Liver (tissue), 9 donors: ENCODE measurements around the gene RPH3AL. TPM values are rescaled to one million over a fixed set of nuclear protein-coding genes. Genes with fewer than 3 reads are reported as not detected.
"Not testable (repeated sequence)": the region's sequence is repeated elsewhere in the genome, so short reads cannot be mapped to it uniquely, and the experiment has no call there.

ENCODE experiments used
- DNase-seq: peaks from one replicate; pipeline ENCODE4 v3.0.0-alpha.2; 2017; ENCODE audit warnings: low spot score
- H3K27ac ChIP-seq, 2 donors: one replicate each; pipeline ENCODE4 v1.7.0; 2013; ENCODE audit warnings: inconsistent platforms in 2 of 2, low read length in 2 of 2, control low read depth in 1 of 2, low read depth in 1 of 2, mild to moderate bottlenecking in 1 of 2
- H3K27me3 ChIP-seq, 4 donors: one replicate each; pipeline versions ENCODE4 v1.6.1 to v1.7.0; 2013; ENCODE audit warnings: low read length in 3 of 4, inconsistent platforms in 1 of 4, mild to moderate bottlenecking in 1 of 4, moderate library complexity in 1 of 4; ENCODE audit not compliant: control insufficient read depth in 4 of 4, insufficient read depth in 4 of 4
- H3K36me3 ChIP-seq, 4 donors: one replicate each; pipeline versions ENCODE4 v1.6.1 to v1.7.0; 2013; ENCODE audit warnings: low read length in 3 of 4, mild to moderate bottlenecking in 3 of 4, low read depth in 1 of 4, moderate library complexity in 1 of 4; ENCODE audit not compliant: control insufficient read depth in 4 of 4, insufficient read depth in 3 of 4
- H3K4me1 ChIP-seq, 4 donors: one replicate each; pipeline versions ENCODE4 v1.6.1 to v1.7.0; 2013; ENCODE audit warnings: low read length in 3 of 4, mild to moderate bottlenecking in 3 of 4, moderate library complexity in 1 of 4; ENCODE audit not compliant: control insufficient read depth in 4 of 4, insufficient read depth in 4 of 4
- H3K4me3 ChIP-seq, 3 donors: one replicate each; pipeline versions ENCODE4 v1.6.1 to v1.7.0; 2013; ENCODE audit warnings: low read length in 3 of 3, control low read depth in 1 of 3, low read depth in 1 of 3, mild to moderate bottlenecking in 1 of 3
- H3K9ac ChIP-seq, 2 donors: one replicate each; pipeline ENCODE4 v1.7.0; 2013; ENCODE audit warnings: low read length in 2 of 2, mild to moderate bottlenecking in 2 of 2, moderate library complexity in 2 of 2, control low read depth in 1 of 2, low read depth in 1 of 2
- H3K9me3 ChIP-seq, 4 donors: one replicate each; pipeline versions ENCODE4 v1.6.1 to v1.7.0; 2013; ENCODE audit warnings: low read length in 3 of 4; ENCODE audit not compliant: control insufficient read depth in 4 of 4
- EGR1 ChIP-seq, 2 donors: IDR thresholded peaks; 2 replicates each; pipeline ENCODE4 v1.6.1; 2016 to 2018; ENCODE audit warnings: antibody characterized with exemption in 2 of 2, low read depth in 2 of 2
- FOXA1 ChIP-seq: IDR thresholded peaks from 2 replicates; pipeline ENCODE4 v1.6.1; 2016; ENCODE audit warnings: antibody characterized with exemption
- FOXA2 ChIP-seq: IDR thresholded peaks from 2 replicates; pipeline ENCODE4 v1.6.1; 2016; ENCODE audit warnings: antibody characterized with exemption
- GABPA ChIP-seq, 2 donors: IDR thresholded peaks in 1 of 2; conservative IDR thresholded peaks in 1 of 2; 2 replicates each; pipeline ENCODE4 v1.6.1; 2016; ENCODE audit warnings: antibody characterized with exemption in 2 of 2, mild to moderate bottlenecking in 1 of 2, moderate library complexity in 1 of 2
- HNF4A ChIP-seq, 2 donors: conservative IDR thresholded peaks; 2 replicates each; pipeline ENCODE4 v1.6.1; 2016; ENCODE audit warnings: antibody characterized with exemption in 2 of 2, mild to moderate bottlenecking in 2 of 2
- HNF4G ChIP-seq: IDR thresholded peaks from 2 replicates; pipeline ENCODE4 v1.6.1; 2016; ENCODE audit warnings: antibody characterized with exemption
- JUND ChIP-seq, 2 donors: IDR thresholded peaks; 2 replicates each; pipeline ENCODE4 v1.6.1; 2016; ENCODE audit warnings: antibody characterized with exemption in 2 of 2
- NR2F2 ChIP-seq: IDR thresholded peaks from 2 replicates; pipeline ENCODE4 v1.6.1; 2016; ENCODE audit warnings: antibody characterized with exemption
- RAD21 ChIP-seq, 2 donors: IDR thresholded peaks; 2 replicates each; pipeline ENCODE4 v1.6.1; 2016; ENCODE audit warnings: antibody characterized with exemption in 2 of 2, mild to moderate bottlenecking in 2 of 2
- RXRA ChIP-seq, 2 donors: IDR thresholded peaks; 2 replicates each; pipeline ENCODE4 v1.6.1; 2017 to 2018; ENCODE audit warnings: antibody characterized with exemption in 2 of 2, mild to moderate bottlenecking in 1 of 2
- SP1 ChIP-seq: IDR thresholded peaks from 2 replicates; pipeline ENCODE4 v1.6.1; 2018; ENCODE audit warnings: antibody characterized with exemption, mild to moderate bottlenecking
- TAF1 ChIP-seq: conservative IDR thresholded peaks from 2 replicates; pipeline ENCODE4 v1.6.1; 2016; ENCODE audit warnings: antibody characterized with exemption, mild to moderate bottlenecking
- YY1 ChIP-seq: IDR thresholded peaks from 2 replicates; pipeline ENCODE4 v1.6.1; 2016; ENCODE audit warnings: antibody characterized with exemption, mild to moderate bottlenecking
- WGBS: extraction: QIAGEN DNeasy Blood & Tissue Kit; methylation state at CpG from one replicate; pipeline ENCODE4 v1.1.7; 2013; 5-methylcytosine and 5-hydroxymethylcytosine counted together
- polyA plus RNA-seq, 2 donors: library from polyadenylated mRNA; stranded (reverse) in 1 of 2; unstranded in 1 of 2; fragments of 200-250 nt in 1 of 2; fragments of >200 nt in 1 of 2; fragmentation: Nextera tagmentation in 1 of 2; extraction: Ambion mirVana in 1 of 2; gene quantifications; one replicate each; pipeline versions ENCODE4 v1.2.1 to v1.2.3, GENCODE V29; 2013 to 2015
- total RNA-seq, 2 donors: library from RNA; depleted of rRNA; stranded (reverse); fragments of >200 nt; gene quantifications; one replicate each; pipeline ENCODE4 v1.2.3, GENCODE V29; 2014
- TF ChIP-seq, protein P1 (sequence below): IDR thresholded peaks from 2 replicates; pipeline ENCODE4 v1.6.1; 2016; ENCODE audit warnings: antibody characterized with exemption
- TF ChIP-seq, protein P2 (sequence below): IDR thresholded peaks from 2 replicates; pipeline ENCODE4 v1.6.1; 2016; ENCODE audit warnings: antibody characterized with exemption
- donor health status: healthy.
- donor health status: healthy.
- donor health status: healthy.
- donor health status: healthy.
- donor health status: healthy.

Gene RPH3AL
- total and polyA plus RNA-seq, 4 donors: 8.5 to 52.5 (median 13.9) TPM

DNA sequence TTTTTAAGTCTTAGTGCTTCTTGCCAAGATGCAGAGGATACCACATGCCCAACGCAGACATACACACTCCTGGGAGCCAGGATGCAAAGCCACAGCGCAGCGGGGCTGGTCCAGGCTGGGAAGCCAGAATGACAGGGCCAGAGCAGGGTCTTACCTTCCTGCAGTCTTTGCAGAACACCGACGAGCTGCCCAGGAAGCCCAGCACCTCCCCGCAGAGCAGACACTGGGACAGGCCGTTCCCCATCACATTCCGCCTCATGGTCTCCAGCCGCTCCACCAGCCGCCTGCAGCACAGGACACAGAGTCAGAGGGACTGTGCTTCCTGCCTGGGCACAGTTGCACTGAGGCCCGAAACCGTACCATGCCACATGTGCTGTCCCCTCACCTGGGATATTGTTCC lies 33.3 kb downstream of the RPH3AL start:
- Histone ChIP-seq H3K36me3 (peaks cover 0 to 9% (median 7%) of the 10 kb centered on the region in 4 donors), H3K4me1 (no peaks in the 10 kb centered on the region), H3K9me3 (no peaks in the 10 kb centered on the region), H3K27ac (no peak overlapping the region), H3K9ac (no peak overlapping the region), H3K4me3 (no peak overlapping the region), H3K27me3 (no peaks in the 10 kb centered on the region)
- no peak for DNase-seq
- 97% methylated on average over 12 of the region's 12 CpGs for WGBS
- TF ChIP-seq RXRA (IDR thresholded peaks at IDR 0.05) (no peak), JUND (IDR thresholded peaks at IDR 0.05) (no peak), NR2F2 (no peak), HNF4A (conservative IDR thresholded peaks at IDR 0.05) (no peak), EGR1 (IDR thresholded peaks at IDR 0.05; ENCODE audit: low read depth in 2 of 2) (no peak), TAF1 (no peak), YY1 (no peak), GABPA (IDR thresholded peaks at IDR 0.05 in 1 of 2, conservative IDR thresholded peaks at IDR 0.05 in 1 of 2) (no peak), FOXA1 (no peak), FOXA2 (no peak), HNF4G (no peak), SP1 (no peak)
- TF ChIP-seq, protein P1, sequence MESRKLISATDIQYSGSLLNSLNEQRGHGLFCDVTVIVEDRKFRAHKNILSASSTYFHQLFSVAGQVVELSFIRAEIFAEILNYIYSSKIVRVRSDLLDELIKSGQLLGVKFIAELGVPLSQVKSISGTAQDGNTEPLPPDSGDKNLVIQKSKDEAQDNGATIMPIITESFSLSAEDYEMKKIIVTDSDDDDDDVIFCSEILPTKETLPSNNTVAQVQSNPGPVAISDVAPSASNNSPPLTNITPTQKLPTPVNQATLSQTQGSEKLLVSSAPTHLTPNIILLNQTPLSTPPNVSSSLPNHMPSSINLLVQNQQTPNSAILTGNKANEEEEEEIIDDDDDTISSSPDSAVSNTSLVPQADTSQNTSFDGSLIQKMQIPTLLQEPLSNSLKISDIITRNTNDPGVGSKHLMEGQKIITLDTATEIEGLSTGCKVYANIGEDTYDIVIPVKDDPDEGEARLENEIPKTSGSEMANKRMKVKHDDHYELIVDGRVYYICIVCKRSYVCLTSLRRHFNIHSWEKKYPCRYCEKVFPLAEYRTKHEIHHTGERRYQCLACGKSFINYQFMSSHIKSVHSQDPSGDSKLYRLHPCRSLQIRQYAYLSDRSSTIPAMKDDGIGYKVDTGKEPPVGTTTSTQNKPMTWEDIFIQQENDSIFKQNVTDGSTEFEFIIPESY: no peak
- TF ChIP-seq, protein P2, sequence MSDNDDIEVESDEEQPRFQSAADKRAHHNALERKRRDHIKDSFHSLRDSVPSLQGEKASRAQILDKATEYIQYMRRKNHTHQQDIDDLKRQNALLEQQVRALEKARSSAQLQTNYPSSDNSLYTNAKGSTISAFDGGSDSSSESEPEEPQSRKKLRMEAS: no peak

DNA sequence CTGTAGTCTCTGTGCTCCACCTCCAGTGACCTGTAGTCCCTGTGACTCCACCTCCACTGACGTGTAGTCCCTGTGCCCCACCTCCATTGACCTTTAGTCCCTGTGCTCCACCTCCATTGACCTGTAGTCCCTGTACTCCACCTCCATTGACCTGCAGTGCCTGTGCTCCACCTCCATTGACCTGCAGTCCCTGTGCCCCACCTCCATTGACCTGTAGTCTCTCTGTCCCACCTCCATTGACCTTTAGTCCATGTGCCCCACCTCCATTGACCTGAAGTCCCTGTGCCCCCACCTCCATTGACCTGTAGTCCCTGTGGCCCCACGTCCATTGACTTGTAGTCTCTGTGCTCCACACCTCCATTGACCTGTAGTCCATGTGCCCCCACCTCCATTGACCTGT lies 35.5 kb downstream of the RPH3AL start:
- not testable (repeated sequence) for H3K4me3 ChIP-seq, H3K9ac ChIP-seq, DNase-seq, H3K4me1 ChIP-seq, H3K9me3 ChIP-seq, H3K27me3 ChIP-seq
- 43% methylated on average over 2 of the region's 2 CpGs for WGBS
- Histone ChIP-seq H3K27ac (peak overlapping the region in 1 of 2 donors; percentile 13), H3K36me3 (peaks cover 0 to 13% (median 8%) of the 10 kb centered on the region in 4 donors)
- TF ChIP-seq RXRA (IDR thresholded peaks at IDR 0.05) (peak; percentile 94 to 97), HNF4A (conservative IDR thresholded peaks at IDR 0.05) (peak; percentile 80 to 81), RAD21 (IDR thresholded peaks at IDR 0.05) (peak in 1 of 2 donors; percentile 8), HNF4G (peak; percentile 54), NR2F2 (peak; percentile 96), SP1 (peak; percentile 79)

DNA sequence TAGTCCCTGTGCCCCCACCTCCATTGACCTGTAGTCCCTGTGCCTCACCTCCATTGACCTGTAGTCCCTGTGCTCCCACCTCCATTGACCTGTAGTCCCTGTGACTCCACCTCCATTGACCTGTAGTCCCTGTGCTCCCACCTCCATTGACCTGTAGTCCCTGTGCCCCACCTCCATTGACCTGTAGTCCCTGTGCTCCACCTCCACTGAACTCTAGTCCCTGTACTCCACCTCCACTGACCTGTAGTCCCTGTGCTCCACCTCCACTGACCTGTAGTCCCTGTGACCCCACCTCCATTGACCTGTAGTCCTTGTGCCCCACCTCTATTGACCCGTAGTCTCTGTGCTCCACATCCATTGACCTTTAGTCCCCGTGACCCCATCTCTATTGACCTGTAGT lies 37.2 kb downstream of the RPH3AL start:
- not testable (repeated sequence) for H3K27me3 ChIP-seq, H3K9me3 ChIP-seq, DNase-seq, H3K4me3 ChIP-seq, H3K9ac ChIP-seq, H3K4me1 ChIP-seq, H3K27ac ChIP-seq
- TF ChIP-seq SP1: peak; percentile 35
- TF ChIP-seq HNF4A (conservative IDR thresholded peaks at IDR 0.05): peak; percentile 68 to 75
- peak; percentile 80 to 92 for TF ChIP-seq RXRA (IDR thresholded peaks at IDR 0.05)
- TF ChIP-seq NR2F2: peak; percentile 91
- H3K36me3 ChIP-seq: peaks cover 0 to 13% (median 7%) of the 10 kb centered on the region in 4 donors
- 54% methylated on average over 2 of the region's 2 CpGs for WGBS
